ENCODE data around the gene C7orf25. TPM values are rescaled to one million over a fixed set of nuclear protein-coding genes. Genes with fewer than 3 reads are reported as not detected.

C7orf25 gene
- total and polyA plus RNA-seq, 2 of the 13 experiments (the other 11 are each of a cell fraction or from before 2014, with no cell fraction given) = 0.37 to 1.3 TPM

- TF ChIP-seq ATF6 (CRISPR knock-in tag; conservative IDR thresholded peaks at IDR 0.05) (no peak), ZNF329 (CRISPR knock-in tag; IDR thresholded peaks at IDR 0.05; ENCODE audit: low read depth) (no peak), ZNF12 (CRISPR knock-in tag; IDR thresholded peaks at IDR 0.05) (no peak), MIXL1 (CRISPR knock-in tag; IDR thresholded peaks at IDR 0.05) (no peak), ZNF407 (CRISPR knock-in tag; IDR thresholded peaks at IDR 0.05; ENCODE audit: not compliant biosample characterization) (no peak), IRF9 (CRISPR knock-in tag; IDR thresholded peaks at IDR 0.05; ENCODE audit: borderline replicate concordance) (no peak)
These were observed 35.4 kb downstream of the C7orf25 start (continued) for GRCh38 chr7:42876182-42877068.
